NCI-H446 treated with DMSO at 0.1 percent for 48 hours (cell line): ENCODE data around the gene GDF15.
A peak's percentile ranks its signal among the peaks of the same experiment; 100 is the strongest.
"Not testable (repeated sequence)": the region's sequence is repeated elsewhere in the genome, so short reads cannot be mapped to it uniquely, and the experiment has no call there.

Experiments
- DNase-seq: peaks from one replicate; lab custom pipeline; 2025; lab: John Stamatoyannopoulos, UW

GDF15 gene

GRCh38 chr19:18392417-18392816 lies 6.5 kb downstream of the GDF15 start:
- no peak for DNase-seq

GRCh38 chr19:18392926-18393325 lies 7.0 kb downstream of the GDF15 start:
- no peak for DNase-seq

GRCh38 chr19:18393836-18394235 lies 7.9 kb downstream of the GDF15 start:
- no peak for DNase-seq

- DNase-seq: no peak
These were observed 10.7 kb downstream of the GDF15 start for GRCh38 chr19:18396471-18397241.

GRCh38 chr19:18397242-18398202 lies 11.6 kb downstream of the GDF15 start, which contains the start of gene LRRC25:
LRRC25 (minus strand) TSS chr19:18397622; CDS start chr19:18396963, 659 bp downstream.
- DNase-seq: no peak

GRCh38 chr19:18399008-18399407 lies 13.1 kb downstream of the GDF15 start:
- no peak for DNase-seq

- no peak for DNase-seq
These were observed 15.7 kb downstream of the GDF15 start for GRCh38 chr19:18401580-18402112.

- not testable (repeated sequence) for DNase-seq
These were observed 16.7 kb downstream of the GDF15 start for GRCh38 chr19:18402455-18403248.

DNA sequence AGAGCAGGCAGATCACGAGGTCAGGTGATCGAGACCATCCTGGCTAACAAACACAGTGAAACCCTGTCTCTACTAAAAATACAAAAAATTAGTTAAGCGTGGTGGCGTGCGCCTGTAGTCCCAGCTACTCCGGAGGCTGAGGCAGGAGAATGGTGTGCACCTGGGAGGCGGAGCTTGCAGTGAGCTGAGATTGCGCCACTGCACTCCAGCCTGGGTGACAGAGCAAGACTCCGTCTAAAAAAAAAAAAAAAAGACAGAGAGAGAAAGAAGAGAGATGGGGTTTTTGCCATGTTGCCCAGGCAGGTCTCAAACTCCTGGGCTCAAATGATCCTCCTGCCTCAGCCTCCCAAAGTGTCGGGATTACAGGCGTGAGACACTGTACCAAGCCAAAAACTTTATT lies 19.8 kb downstream of the GDF15 start:
- not testable (repeated sequence) for DNase-seq

GRCh38 chr19:18406749-18407148 lies 20.8 kb downstream of the GDF15 start:
- no peak for DNase-seq

DNA sequence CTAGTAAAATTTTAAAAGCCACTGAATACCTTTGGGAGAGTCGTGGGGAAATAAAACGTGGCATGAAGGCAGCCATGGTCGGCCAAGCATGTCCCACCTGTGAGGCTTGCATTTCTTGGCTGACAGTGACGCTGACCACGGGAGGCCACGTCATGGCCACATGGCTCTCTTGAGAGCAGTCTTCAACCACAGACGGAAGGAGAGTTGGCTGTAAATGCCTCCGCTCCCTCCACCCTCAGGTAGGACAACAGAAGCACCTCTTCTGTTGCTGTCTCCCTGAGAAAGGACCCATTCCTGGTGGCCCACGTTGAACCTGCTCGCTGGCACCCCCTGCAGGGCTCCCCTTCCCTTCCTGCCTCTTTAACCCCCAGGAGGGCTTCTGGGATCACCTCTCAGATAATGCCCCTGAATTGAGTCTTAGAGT lies 22.1 kb downstream of the GDF15 start:
- DNase-seq: no peak

DNA sequence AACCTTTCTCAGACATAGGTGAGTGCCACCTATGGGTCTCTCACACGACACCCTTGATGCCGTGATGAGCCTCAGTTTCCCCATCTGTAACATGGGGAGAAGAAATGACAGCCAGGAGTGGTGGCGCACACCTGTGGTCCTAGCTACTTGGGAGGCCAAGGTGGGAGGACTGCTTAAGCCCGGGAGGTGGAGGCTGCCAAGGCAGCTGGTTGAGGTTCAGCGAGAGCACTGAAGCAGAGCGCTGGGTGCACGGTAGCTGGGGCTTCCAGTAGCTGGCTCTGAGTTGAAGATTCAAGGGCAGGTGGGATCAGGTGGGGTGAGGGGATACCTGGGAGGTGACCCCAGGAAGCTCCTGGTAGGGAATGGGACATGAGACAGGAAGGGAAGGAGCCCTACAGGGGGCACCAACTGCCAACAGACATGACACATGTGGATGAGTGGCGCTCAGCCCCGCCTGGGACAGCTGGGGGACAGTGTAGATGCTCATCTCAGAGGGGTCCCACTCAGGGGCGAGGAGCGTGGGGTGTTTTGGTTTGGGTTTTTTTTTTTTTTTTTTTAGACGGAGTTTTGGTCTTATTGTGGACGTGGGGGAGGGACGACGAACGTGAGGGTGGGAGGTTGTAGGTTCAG lies 26.8 kb downstream of the GDF15 start:
- DNase-seq: no peak

GRCh38 chr19:18414504-18415177 lies 28.7 kb downstream of the GDF15 start:
- no peak for DNase-seq

DNA sequence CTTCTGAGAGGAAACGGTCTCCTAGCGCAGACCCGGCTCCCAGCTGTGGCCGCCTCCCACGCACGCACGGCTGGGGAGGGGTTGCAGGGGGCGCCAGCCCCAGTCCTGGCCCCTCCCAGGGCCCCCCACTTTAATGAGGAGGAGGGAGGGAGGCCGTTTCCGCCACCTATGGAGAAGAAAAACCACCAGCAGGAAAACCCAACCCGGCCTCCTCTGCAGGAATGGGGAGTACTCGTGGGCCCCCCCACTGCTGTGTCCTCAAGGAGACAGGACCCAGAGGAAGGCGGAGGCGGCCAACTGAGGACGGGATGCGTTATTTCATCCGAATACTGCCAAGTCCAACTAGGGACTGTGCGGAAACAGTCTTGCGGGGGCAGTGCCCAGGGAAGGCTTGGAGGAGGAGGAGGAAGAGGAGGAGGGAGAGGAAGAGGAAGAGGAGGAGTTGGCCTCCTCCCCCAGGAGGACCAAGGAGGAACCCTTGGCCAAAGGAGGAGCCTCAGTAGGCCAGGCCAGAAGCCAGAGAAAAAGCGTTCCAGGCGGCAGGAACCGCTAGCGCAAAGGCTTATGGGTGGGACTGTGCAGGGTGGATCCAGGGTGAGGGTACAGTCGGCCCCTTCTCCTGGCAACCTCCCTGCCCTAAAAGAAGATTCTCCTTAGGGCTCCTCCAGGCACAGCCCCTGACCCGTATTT lies 29.4 kb downstream of the GDF15 start:
- no peak for DNase-seq

- peak; percentile 32 for DNase-seq
These were observed 30.9 kb downstream of the GDF15 start for GRCh38 chr19:18416778-18417249.

GRCh38 chr19:18417250-18418028 lies 31.5 kb downstream of the GDF15 start:
- DNase-seq: peak; percentile 14

DNA sequence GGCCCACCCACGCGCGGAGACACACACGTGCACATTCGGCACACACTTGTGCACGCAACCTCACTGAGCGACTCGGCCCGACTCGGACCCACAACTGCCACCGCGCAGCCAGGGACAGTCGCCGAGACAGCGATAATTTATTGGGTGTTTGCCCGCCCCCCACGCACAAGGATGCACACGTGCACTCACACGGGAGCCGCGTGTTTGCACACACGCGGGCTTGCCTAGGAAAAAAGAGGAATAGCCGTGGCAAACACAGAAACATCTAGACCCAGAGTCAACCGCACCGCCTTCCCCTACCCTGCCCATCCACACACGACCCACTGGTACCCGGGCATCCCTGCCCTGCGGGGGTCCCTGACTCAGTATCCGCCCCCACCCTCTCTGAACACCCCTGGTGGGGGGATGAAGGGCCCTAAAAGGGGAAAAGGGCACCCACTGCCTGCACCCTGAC lies 32.1 kb downstream of the GDF15 start:
- DNase-seq: no peak

DNA sequence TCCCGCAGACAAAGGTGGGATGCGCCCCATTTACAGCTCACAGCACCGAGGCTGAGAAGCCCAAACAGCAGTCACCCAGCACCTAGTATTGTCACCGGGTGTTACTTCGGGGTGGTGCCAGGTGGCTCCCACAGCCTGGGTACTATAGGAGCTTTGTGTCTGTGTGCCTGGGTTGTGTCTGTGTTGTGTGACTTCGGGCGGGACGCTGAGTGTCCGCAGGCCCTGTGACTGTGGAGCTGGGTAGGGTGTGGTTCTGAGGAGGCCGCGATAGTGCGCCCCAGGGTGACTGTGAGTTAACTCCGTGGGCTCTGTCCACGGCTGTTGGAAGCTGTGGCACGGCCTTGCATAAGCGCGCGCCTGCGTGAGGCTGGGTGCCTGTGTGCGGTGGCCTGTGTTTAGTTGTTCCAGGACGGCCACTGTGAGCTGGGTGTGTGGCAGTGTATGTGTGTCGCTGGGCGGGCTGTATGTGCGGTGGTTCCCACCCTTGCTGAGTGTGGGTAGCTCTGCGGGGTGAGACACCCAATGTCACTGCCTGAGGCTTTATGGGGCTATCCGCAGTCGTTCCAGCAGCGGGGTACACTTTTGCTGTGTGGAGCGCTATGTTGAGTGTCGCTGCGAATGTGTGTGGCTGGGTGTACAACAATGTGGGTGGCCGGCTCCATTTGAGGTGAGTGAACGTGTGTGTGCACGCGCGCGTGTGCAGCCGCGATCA lies 32.7 kb downstream of the GDF15 start:
- no peak for DNase-seq
